ENCODE measurements around the gene MLANA.
A peak's percentile ranks its signal among the peaks of the same experiment; 100 is the strongest.

Gene MLANA

DNA sequence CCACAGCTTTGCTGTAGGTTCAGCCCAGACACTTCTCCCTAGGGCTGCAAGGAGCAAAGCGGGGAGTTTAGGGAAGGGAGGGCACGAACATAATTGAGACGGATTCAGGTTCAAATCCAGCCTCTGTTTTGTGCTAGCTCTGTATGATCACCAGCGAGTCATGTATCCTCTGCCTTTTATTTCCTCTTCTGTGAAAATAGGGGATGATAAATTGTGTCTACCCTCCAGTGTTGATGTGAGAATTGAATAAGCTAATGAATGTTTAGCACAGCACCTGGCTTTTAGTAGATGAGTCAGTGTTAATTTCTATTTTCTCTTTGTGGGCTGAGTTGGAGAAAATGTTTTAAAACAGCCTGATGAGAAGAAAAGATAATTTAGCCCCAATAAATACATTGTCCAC is 6.2 kb downstream of the MLANA start:
- TF ChIP-seq, protein P1, sequence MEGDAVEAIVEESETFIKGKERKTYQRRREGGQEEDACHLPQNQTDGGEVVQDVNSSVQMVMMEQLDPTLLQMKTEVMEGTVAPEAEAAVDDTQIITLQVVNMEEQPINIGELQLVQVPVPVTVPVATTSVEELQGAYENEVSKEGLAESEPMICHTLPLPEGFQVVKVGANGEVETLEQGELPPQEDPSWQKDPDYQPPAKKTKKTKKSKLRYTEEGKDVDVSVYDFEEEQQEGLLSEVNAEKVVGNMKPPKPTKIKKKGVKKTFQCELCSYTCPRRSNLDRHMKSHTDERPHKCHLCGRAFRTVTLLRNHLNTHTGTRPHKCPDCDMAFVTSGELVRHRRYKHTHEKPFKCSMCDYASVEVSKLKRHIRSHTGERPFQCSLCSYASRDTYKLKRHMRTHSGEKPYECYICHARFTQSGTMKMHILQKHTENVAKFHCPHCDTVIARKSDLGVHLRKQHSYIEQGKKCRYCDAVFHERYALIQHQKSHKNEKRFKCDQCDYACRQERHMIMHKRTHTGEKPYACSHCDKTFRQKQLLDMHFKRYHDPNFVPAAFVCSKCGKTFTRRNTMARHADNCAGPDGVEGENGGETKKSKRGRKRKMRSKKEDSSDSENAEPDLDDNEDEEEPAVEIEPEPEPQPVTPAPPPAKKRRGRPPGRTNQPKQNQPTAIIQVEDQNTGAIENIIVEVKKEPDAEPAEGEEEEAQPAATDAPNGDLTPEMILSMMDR (conservative IDR thresholded peaks at IDR 0.05; ENCODE audit: control insufficient read depth, insufficient read depth, low read depth, low read length): no peak
- DNase-seq (ENCODE audit: low read depth): no peak
- H3K4me3 ChIP-seq (ENCODE audit: control insufficient read depth, low read depth, low read length): no peak overlapping the region

DNA sequence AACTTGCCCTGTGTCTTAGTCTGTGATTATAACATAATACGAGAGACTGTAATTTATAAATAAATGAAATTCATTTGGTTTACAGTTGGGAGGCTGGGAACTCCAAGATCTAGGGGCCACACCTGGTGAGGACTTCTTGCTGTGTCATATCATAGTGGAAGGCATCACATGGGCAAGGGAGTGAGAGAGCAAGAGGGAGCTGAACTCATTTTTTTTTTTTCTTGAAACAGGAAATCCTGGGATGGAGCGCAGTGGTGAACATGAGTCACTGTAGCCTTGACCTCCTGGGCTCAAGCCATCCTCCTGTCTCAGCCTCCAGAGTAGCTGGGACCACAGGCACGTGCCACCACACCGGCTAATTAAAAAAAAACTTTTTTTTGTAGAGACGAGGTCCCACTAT is 7.2 kb downstream of the MLANA start:
- TF ChIP-seq, protein P1 (conservative IDR thresholded peaks at IDR 0.05; ENCODE audit: control insufficient read depth, insufficient read depth, low read depth, low read length): no peak
- DNase-seq (ENCODE audit: low read depth): peak; percentile 18
- no peak overlapping the region for H3K4me3 ChIP-seq (ENCODE audit: control insufficient read depth, low read depth, low read length)

DNA sequence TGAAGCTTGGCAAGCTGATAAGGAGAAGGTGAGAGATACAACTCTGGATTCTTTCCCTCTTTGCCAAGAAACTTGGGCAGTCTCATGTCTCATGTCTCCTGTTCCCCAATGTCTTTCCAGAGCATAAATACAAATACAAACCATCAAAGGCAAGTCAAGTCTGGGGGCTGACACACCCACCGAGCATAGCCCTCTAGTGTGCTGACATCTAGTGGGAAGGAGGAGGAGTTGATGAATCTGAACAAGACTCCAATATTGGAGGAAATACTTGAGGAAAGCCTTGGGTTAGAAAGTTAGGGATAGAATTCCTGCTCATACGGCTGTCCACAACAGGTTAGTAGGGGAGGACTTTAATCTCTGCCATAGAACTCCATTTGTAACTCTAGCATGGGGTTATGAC is 8.6 kb downstream of the MLANA start:
- H3K4me3 ChIP-seq (ENCODE audit: control insufficient read depth, low read depth, low read length): no peak overlapping the region
- DNase-seq (ENCODE audit: low read depth): no peak
- TF ChIP-seq, protein P1 (conservative IDR thresholded peaks at IDR 0.05; ENCODE audit: control insufficient read depth, insufficient read depth, low read depth, low read length): peak; percentile 16

DNA sequence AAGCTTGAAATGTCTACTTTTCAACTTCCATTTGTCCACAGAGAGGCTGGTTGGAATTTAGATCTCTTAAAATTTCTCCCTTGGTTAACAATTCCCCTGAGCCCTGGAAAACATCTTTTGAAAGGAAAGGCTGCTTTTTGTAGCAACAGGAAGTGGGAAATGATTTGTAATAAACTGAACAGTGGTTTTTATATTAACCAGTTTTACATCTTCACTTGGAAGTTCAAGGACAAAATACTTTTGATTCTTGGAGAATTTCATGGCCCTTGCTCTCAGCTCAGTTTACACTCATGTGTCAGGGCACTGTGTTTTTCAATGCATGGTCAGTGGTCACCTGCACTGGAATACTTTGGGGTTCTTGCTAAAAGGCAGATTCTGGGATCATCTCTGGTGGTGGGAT is 9.9 kb downstream of the MLANA start:
- TF ChIP-seq, protein P1 (conservative IDR thresholded peaks at IDR 0.05; ENCODE audit: control insufficient read depth, insufficient read depth, low read depth, low read length): no peak
- no peak overlapping the region for H3K4me3 ChIP-seq (ENCODE audit: control insufficient read depth, low read depth, low read length)
- DNase-seq (ENCODE audit: low read depth): no peak

DNA sequence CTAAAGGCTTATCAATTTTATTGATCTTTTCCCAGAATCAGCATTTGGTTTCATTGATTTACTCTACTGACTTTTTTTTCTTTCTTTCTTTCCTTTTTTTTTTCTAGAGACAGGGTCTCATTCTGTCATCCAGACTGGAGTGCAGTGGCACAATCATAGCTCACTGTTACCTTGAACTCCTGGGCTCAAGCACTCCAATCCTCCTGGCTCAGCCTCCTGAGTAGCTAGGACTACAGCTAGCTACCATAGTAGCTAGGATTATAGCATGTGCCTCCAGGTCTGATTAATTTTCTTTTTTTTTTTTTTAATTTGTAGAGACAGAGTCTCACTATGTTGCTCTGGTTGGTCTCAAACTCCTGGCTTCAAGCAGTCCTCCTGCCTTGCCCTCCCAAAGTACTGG is 11.7 kb downstream of the MLANA start:
- TF ChIP-seq, protein P1 (conservative IDR thresholded peaks at IDR 0.05; ENCODE audit: control insufficient read depth, insufficient read depth, low read depth, low read length): no peak
- DNase-seq (ENCODE audit: low read depth): no peak
- H3K4me3 ChIP-seq (ENCODE audit: control insufficient read depth, low read depth, low read length): no peak overlapping the region

DNA sequence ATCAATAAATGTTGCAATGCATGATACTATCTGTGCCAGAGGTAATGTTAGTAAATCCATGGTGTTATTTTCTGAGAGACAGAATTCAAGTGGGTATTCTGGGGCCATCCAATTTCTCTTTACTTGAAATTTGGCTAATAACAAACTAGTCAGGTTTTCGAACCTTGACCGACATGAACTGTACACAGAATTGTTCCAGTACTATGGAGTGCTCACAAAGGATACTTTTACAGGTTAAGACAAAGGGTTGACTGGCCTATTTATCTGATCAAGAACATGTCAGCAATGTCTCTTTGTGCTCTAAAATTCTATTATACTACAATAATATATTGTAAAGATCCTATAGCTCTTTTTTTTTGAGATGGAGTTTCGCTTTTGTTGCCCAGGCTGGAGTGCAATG is 18.2 kb downstream of the MLANA start:
- no peak for DNase-seq (ENCODE audit: low read depth)
- no peak overlapping the region for H3K4me3 ChIP-seq (ENCODE audit: control insufficient read depth, low read depth, low read length)
- TF ChIP-seq, protein P1 (conservative IDR thresholded peaks at IDR 0.05; ENCODE audit: control insufficient read depth, insufficient read depth, low read depth, low read length): no peak

DNA sequence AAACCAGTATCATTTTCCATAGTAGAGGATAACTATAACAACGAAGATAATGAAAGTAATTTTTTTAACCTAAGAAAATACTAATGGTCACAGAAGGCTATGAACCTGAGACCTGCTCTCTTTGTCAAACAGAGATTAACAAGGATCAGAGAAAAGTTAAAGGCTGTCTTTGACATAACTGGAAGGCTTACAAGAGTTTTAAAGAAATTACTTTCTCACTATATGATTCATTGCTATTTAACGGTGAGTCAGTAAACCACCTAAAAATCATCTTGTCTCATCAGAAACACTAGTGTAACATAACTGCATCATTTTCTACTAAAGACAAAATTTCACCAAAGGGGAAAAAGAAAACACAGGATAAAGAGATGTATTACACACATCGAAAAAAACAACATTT is 19.3 kb downstream of the MLANA start:
- peak; percentile 62 for DNase-seq (ENCODE audit: low read depth)
- TF ChIP-seq, protein P1 (conservative IDR thresholded peaks at IDR 0.05; ENCODE audit: control insufficient read depth, insufficient read depth, low read depth, low read length): no peak
- no peak overlapping the region for H3K4me3 ChIP-seq (ENCODE audit: control insufficient read depth, low read depth, low read length)
